Psoas muscle (tissue), 8 donors: ENCODE results near the gene CYSRT1. TPM values are rescaled to one million over a fixed set of nuclear protein-coding genes. Genes with fewer than 3 reads are reported as not detected.

Experiments
- ATAC-seq, 4 donors: fragments of 200-7000 bp; cut with Tn5 transposase; one replicate each; pipeline ENCODE4 v1.9.1; 2020; ENCODE audit warnings: moderate library complexity in 3 of 4, mild to moderate bottlenecking in 2 of 4
- DNase-seq, 2 donors: peaks; one replicate each; pipeline ENCODE4 v3.0.0-alpha.2; 2020
- H3K27ac ChIP-seq: fragments of 200-600 bp; one replicate; pipeline ENCODE4 v1.8.0; 2022
- H3K27me3 ChIP-seq, 3 donors: fragments of 200-600 bp in 1 of 3; one replicate each; pipeline versions ENCODE4 v1.6.1 to v1.8.0; 2013 to 2022; ENCODE audit warnings: low read length in 2 of 3, mild to moderate bottlenecking in 2 of 3, moderate library complexity in 1 of 3; ENCODE audit not compliant: insufficient read depth in 3 of 3
- H3K36me3 ChIP-seq, 2 donors: fragments of 200-600 bp in 1 of 2; one replicate each; pipeline versions ENCODE4 v1.6.1 to v1.8.0; 2013 to 2022; ENCODE audit warnings: low read depth in 1 of 2, mild to moderate bottlenecking in 1 of 2, moderate library complexity in 1 of 2; ENCODE audit not compliant: insufficient read depth in 1 of 2
- H3K4me1 ChIP-seq: fragments of 200-600 bp; one replicate; pipeline ENCODE4 v1.8.0; 2022
- H3K4me3 ChIP-seq: fragments of 200-600 bp; one replicate; pipeline ENCODE4 v1.8.0; 2022; ENCODE audit warnings: mild to moderate bottlenecking
- H3K9me3 ChIP-seq: fragments of 200-600 bp; one replicate; pipeline ENCODE4 v1.8.0; 2022
- CTCF ChIP-seq: fragments of 200-600 bp; IDR thresholded peaks from one replicate; pipeline ENCODE4 v1.8.0; 2022; ENCODE audit warnings: antibody characterized with exemption
- WGBS, 3 donors: extraction: QIAGEN DNeasy Blood & Tissue Kit; methylation state at CpG; one replicate each; pipeline versions ENCODE4 v1.1.6 to v1.1.7; 2013; 5-methylcytosine and 5-hydroxymethylcytosine counted together
- intact Hi-C, 2 donors: fragments of 100-400 bp; cut with DNase I; formaldehyde crosslinking; loops; one replicate each; pipeline versions ENCODE4 v1.11.0 to v1.14.2; 2022
- polyA plus RNA-seq, 3 donors: library from polyadenylated mRNA; stranded (reverse); fragments of 200-250 nt; gene quantifications; one replicate each; pipeline ENCODE4 v1.2.3, GENCODE V29; 2013
- total RNA-seq, 4 donors: library from RNA; stranded (reverse); fragmentation: NEBNext Ultra II Directional in 2 of 4; extraction: Animal tissue kit (Norgen Biotek cat#: 25700) in 2 of 4; gene quantifications; one replicate each; pipeline versions ENCODE4 v1.2.1 to v1.2.4, GENCODE V29; 2021 to 2023
- donor health status: healthy with polysubstance abuse.
- donor health status: DM: no; HTN: no; CAD: no; lungs with moderate emphysema.
- donor health status: Bipolar disorder and iron deficiency.
- donor health status: healthy.
- donor health status: DM: yes; HTN: yes; CAD: no.
- donor health status: DM: no; HTN: no; CAD: no.
- donor health status: DM: no; HTN: no; CAD: no.
- donor health status: DM: yes; HTN: yes; CAD: no.

Gene CYSRT1
- total and polyA plus RNA-seq, 7 donors: 0.08 to 1.1 (median 0.25) TPM; not detected in 1

- Histone ChIP-seq H3K4me3 (peak overlapping the region; percentile 21), H3K4me1 (peaks cover 36% of the 10 kb centered on the region), H3K9me3 (no peaks in the 10 kb centered on the region), H3K36me3 (peaks cover 0 to 17% of the 10 kb centered on the region in 2 donors), H3K27ac (peak overlapping the region; percentile 73), H3K27me3 (no peaks in the 10 kb centered on the region)
- DNase-seq (no peak), ATAC-seq (peak; percentile 17 to 75 (median 68))
- no peak for TF ChIP-seq CTCF
- WGBS, 3 donors: 30 to 41% (median 38%) methylated on average over 20 of the region's 20 CpGs
- intact Hi-C loops: no loop called here
Measured at GRCh38 chr9:137247135-137247915, 22.4 kb downstream of the CYSRT1 start.

- 75 to 81% (median 80%) methylated on average over 6 of the region's 6 CpGs for WGBS, 3 donors
- H3K27ac ChIP-seq: peak overlapping the region; percentile 73
- no peak for TF ChIP-seq CTCF
- intact Hi-C loops: no loop called here
- H3K27me3 ChIP-seq: no peaks in the 10 kb centered on the region
- H3K4me1 ChIP-seq: peaks cover 31% of the 10 kb centered on the region
- ATAC-seq (no peak), DNase-seq (no peak)
- peaks cover 0 to 12% of the 10 kb centered on the region in 2 donors for H3K36me3 ChIP-seq
- no peak overlapping the region for H3K4me3 ChIP-seq
- no peaks in the 10 kb centered on the region for H3K9me3 ChIP-seq
Measured at GRCh38 chr9:137247916-137248175, 22.9 kb downstream of the CYSRT1 start.

- DNase-seq: no peak
- Histone ChIP-seq H3K4me3 (no peak overlapping the region), H3K27me3 (no peaks in the 10 kb centered on the region), H3K27ac (no peak overlapping the region), H3K4me1 (peaks cover 16% of the 10 kb centered on the region), H3K9me3 (no peaks in the 10 kb centered on the region), H3K36me3 (no peaks in the 10 kb centered on the region)
- no peak for TF ChIP-seq CTCF
- intact Hi-C loops: no loop called here
- ATAC-seq: no peak
- 25 to 53% (median 34%) methylated on average over 17 to 18 of the region's 18 CpGs for WGBS, 3 donors
Measured at GRCh38 chr9:137250329-137251193, 25.6 kb downstream of the CYSRT1 start.

- Histone ChIP-seq H3K36me3 (peaks cover 0 to under 1% of the 10 kb centered on the region in 2 donors), H3K27me3 (no peaks in the 10 kb centered on the region), H3K27ac (no peak within 1 kb of the TSS), H3K4me3 (no peak within 1 kb of the TSS), H3K9me3 (no peaks in the 10 kb centered on the region), H3K4me1 (peaks cover 19% of the 10 kb centered on the region)
- WGBS, 3 donors: 50 to 66% (median 53%) methylated on average over 4 of the region's 4 CpGs
- intact Hi-C loops: no loop called here
- ATAC-seq (no peak), DNase-seq (no peak)
- TF ChIP-seq CTCF: no peak
Measured at GRCh38 chr9:137251194-137251461, 26.2 kb downstream of the CYSRT1 start, which contains the start of gene STPG3. STPG3 (plus strand) TSS chr9:137251286; CDS start chr9:137251287, 1 bp downstream.
